ENCODE data around the gene GRK6.

The GRK6 gene

GRCh38 chr5:177448244-177448950 is 21.9 kb downstream of the GRK6 start:
- DNase-seq (ENCODE audit: low read depth): no peak
- no peak for TF ChIP-seq CTCF (IDR thresholded peaks at IDR 0.05; ENCODE audit: low read depth, low read length, missing control alignments)
- peak overlapping the region; percentile 38; the same call in 1 of the 2 replicates for H3K4me3 ChIP-seq (ENCODE audit: low read depth, low read length)

- no peak overlapping the region for H3K4me3 ChIP-seq (ENCODE audit: low read depth, low read length)
- no peak for DNase-seq (ENCODE audit: low read depth)
- no peak for TF ChIP-seq CTCF (IDR thresholded peaks at IDR 0.05; ENCODE audit: low read depth, low read length, missing control alignments)
These were observed 22.9 kb downstream of the GRK6 start for GRCh38 chr5:177449140-177450061.

- no peak for TF ChIP-seq CTCF (IDR thresholded peaks at IDR 0.05; ENCODE audit: low read depth, low read length, missing control alignments)
- DNase-seq (ENCODE audit: low read depth): no peak
- H3K4me3 ChIP-seq (ENCODE audit: low read depth, low read length): no peak overlapping the region
These were observed 24.4 kb downstream of the GRK6 start for GRCh38 chr5:177450667-177451424.

GRCh38 chr5:177452688-177453638 is 26.5 kb downstream of the GRK6 start:
- H3K4me3 ChIP-seq (ENCODE audit: low read depth, low read length): no peak overlapping the region
- no peak for DNase-seq (ENCODE audit: low read depth)
- no peak for TF ChIP-seq CTCF (IDR thresholded peaks at IDR 0.05; ENCODE audit: low read depth, low read length, missing control alignments)

- H3K4me3 ChIP-seq (ENCODE audit: low read depth, low read length): peak overlapping the region; percentile 76
- DNase-seq (ENCODE audit: low read depth): no peak
- no peak for TF ChIP-seq CTCF (IDR thresholded peaks at IDR 0.05; ENCODE audit: low read depth, low read length, missing control alignments)
These were observed 27.4 kb downstream of the GRK6 start for GRCh38 chr5:177453852-177454396.
